ENCODE measurements around the gene SPTBN1. TPM values are rescaled to one million over a fixed set of nuclear protein-coding genes. Genes with fewer than 3 reads are reported as not detected.

The SPTBN1 gene
- total and polyA plus RNA-seq, 2 of the 13 experiments (the other 11 are each of a cell fraction or from before 2014, with no cell fraction given): 123 to 299 TPM

GRCh38 chr2:54416166-54416813 is 39.8 kb upstream of the SPTBN1 start:
- ChIA-PET CTCF (ENCODE audit: low intra/inter-chr PET ratio, low total read pairs) (no interaction called here), POLR2A (interaction anchor here (0.6 kb wide), 1 partner anchor 106 kb away, joined by 3 read pairs; no protein-coding TSS in a partner anchor)
- peaks cover 1 to 7% of the 10 kb centered on the region in 2 experiments; a peak in 1 of 5 replicates for H3K27me3 ChIP-seq (ENCODE audit: control insufficient read depth in 1 of 2, insufficient read depth in 2 of 2, low read length in 2 of 2)
- FAIRE-seq: peak; percentile 4
- H3K4me3 ChIP-seq (replicated peaks in 1 of 3; ENCODE audit: insufficient read depth in 1 of 3, low read depth in 2 of 3, low read length in 3 of 3): peak overlapping the region; percentile 3 to 34 (median 9); a peak in 3 of 6 replicates
- peak; percentile 56 for DNase-seq (ENCODE audit: low spot score)
- H3K36me3 ChIP-seq (replicated peaks in 1 of 2; ENCODE audit: control insufficient read depth in 1 of 2, insufficient read depth in 2 of 2, low read length in 2 of 2): no peaks in the 10 kb centered on the region
- H2AFZ ChIP-seq (ENCODE audit: low read length): peak overlapping the region; percentile 56
- in situ Hi-C loops (cut with HindIII; ENCODE audit: extremely low pct_ligation_motif_present, low pct_unique_long_range_greater_than_20kb): no loop called here
- H3K27ac ChIP-seq (ENCODE audit: extremely low read length, insufficient read depth, low read length): no peak overlapping the region
- H3K9ac ChIP-seq (ENCODE audit: insufficient read depth, low read depth, low read length): no peak overlapping the region
- ATAC-seq: peak; percentile 74
- H4K20me1 ChIP-seq (ENCODE audit: insufficient read depth, low read length): no peaks in the 10 kb centered on the region
- no TSS peak for BruUV-seq (replicated peaks)
- peak overlapping the region; percentile 58 for H3K4me2 ChIP-seq (ENCODE audit: low read depth, low read length)
- 18% methylated on average over 9 of the region's 9 CpGs for WGBS (ENCODE audit: low lambda C conversion rate)
- no peaks in the 10 kb centered on the region for H3K9me3 ChIP-seq (ENCODE audit: low read length)
- H3K4me1 ChIP-seq (ENCODE audit: insufficient read depth, low read length): peaks cover 16% of the 10 kb centered on the region
- H3K79me2 ChIP-seq (ENCODE audit: insufficient read depth, low read length): no peaks in the 10 kb centered on the region
- intact Hi-C loops (cut with micrococcal nuclease; ENCODE audit: unreplicated experiment): loop anchor here (5.0 kb wide), 1 partner anchor 239 kb away; no protein-coding TSS in a partner anchor
- TF ChIP-seq ZFY (CRISPR knock-in tag; IDR thresholded peaks at IDR 0.05) (no peak), NR2F6 (IDR thresholded peaks at IDR 0.05) (peak; percentile 80), NR2F6 (CRISPR knock-in tag; IDR thresholded peaks at IDR 0.05) (peak; percentile 72), ZNF12 (CRISPR knock-in tag; IDR thresholded peaks at IDR 0.05) (peak; percentile 30; the same call in 1 of the 2 replicates), SOX13 (IDR thresholded peaks at IDR 0.05) (no peak), SOX13 (CRISPR knock-in tag; conservative IDR thresholded peaks at IDR 0.05 in 1 of 2, IDR thresholded peaks at IDR 0.05 in 1 of 2) (0 out of 4 replicates have a peak, but pooled peaks of 1 of the 2 experiments have one; percentile 9), JUND (CRISPR knock-in tag; IDR thresholded peaks at IDR 0.05) (no peak), RNF219 (CRISPR knock-in tag; IDR thresholded peaks at IDR 0.05) (no peak), SMAD3 (CRISPR knock-in tag; IDR thresholded peaks at IDR 0.05) (no peak), CHCHD3 (CRISPR knock-in tag; IDR thresholded peaks at IDR 0.05) (no peak)
- TF ChIP-seq, protein P1, sequence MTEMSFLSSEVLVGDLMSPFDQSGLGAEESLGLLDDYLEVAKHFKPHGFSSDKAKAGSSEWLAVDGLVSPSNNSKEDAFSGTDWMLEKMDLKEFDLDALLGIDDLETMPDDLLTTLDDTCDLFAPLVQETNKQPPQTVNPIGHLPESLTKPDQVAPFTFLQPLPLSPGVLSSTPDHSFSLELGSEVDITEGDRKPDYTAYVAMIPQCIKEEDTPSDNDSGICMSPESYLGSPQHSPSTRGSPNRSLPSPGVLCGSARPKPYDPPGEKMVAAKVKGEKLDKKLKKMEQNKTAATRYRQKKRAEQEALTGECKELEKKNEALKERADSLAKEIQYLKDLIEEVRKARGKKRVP (CRISPR knock-in tag; IDR thresholded peaks at IDR 0.05): peak in 1 of 2 experiments; percentile 47; a peak in 1 of 4 replicates
- TF ChIP-seq, protein P2, sequence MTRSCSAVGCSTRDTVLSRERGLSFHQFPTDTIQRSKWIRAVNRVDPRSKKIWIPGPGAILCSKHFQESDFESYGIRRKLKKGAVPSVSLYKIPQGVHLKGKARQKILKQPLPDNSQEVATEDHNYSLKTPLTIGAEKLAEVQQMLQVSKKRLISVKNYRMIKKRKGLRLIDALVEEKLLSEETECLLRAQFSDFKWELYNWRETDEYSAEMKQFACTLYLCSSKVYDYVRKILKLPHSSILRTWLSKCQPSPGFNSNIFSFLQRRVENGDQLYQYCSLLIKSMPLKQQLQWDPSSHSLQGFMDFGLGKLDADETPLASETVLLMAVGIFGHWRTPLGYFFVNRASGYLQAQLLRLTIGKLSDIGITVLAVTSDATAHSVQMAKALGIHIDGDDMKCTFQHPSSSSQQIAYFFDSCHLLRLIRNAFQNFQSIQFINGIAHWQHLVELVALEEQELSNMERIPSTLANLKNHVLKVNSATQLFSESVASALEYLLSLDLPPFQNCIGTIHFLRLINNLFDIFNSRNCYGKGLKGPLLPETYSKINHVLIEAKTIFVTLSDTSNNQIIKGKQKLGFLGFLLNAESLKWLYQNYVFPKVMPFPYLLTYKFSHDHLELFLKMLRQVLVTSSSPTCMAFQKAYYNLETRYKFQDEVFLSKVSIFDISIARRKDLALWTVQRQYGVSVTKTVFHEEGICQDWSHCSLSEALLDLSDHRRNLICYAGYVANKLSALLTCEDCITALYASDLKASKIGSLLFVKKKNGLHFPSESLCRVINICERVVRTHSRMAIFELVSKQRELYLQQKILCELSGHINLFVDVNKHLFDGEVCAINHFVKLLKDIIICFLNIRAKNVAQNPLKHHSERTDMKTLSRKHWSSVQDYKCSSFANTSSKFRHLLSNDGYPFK (CRISPR knock-in tag; IDR thresholded peaks at IDR 0.05; ENCODE audit: borderline replicate concordance): no peak
- TF ChIP-seq, protein P3, sequence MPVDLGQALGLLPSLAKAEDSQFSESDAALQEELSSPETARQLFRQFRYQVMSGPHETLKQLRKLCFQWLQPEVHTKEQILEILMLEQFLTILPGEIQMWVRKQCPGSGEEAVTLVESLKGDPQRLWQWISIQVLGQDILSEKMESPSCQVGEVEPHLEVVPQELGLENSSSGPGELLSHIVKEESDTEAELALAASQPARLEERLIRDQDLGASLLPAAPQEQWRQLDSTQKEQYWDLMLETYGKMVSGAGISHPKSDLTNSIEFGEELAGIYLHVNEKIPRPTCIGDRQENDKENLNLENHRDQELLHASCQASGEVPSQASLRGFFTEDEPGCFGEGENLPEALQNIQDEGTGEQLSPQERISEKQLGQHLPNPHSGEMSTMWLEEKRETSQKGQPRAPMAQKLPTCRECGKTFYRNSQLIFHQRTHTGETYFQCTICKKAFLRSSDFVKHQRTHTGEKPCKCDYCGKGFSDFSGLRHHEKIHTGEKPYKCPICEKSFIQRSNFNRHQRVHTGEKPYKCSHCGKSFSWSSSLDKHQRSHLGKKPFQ (CRISPR knock-in tag; IDR thresholded peaks at IDR 0.05; ENCODE audit: insufficient replicate concordance): no peak
- TF ChIP-seq, protein P4, sequence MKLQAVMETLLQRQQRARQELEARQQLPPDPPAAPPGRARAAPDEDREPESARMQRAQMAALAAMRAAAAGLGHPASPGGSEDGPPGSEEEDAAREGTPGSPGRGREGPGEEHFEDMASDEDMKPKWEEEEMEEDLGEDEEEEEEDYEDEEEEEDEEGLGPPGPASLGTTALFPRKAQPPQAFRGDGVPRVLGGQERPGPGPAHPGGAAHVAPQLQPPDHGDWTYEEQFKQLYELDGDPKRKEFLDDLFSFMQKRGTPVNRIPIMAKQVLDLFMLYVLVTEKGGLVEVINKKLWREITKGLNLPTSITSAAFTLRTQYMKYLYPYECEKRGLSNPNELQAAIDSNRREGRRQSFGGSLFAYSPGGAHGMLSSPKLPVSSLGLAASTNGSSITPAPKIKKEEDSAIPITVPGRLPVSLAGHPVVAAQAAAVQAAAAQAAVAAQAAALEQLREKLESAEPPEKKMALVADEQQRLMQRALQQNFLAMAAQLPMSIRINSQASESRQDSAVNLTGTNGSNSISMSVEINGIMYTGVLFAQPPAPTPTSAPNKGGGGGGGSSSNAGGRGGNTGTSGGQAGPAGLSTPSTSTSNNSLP (IDR thresholded peaks at IDR 0.05; ENCODE audit: low read depth, low read length): no peak
